Fibroblast of skin of right biceps (primary cell): ENCODE data around the gene ZDHHC9.
"Not testable (repeated sequence)": the region's sequence is repeated elsewhere in the genome, so short reads cannot be mapped to it uniquely, and the experiment has no call there.

Experiments used
- DNase-seq: peaks from one replicate; pipeline ENCODE4 v3.0.0-alpha.2; 2013

The ZDHHC9 gene

DNA sequence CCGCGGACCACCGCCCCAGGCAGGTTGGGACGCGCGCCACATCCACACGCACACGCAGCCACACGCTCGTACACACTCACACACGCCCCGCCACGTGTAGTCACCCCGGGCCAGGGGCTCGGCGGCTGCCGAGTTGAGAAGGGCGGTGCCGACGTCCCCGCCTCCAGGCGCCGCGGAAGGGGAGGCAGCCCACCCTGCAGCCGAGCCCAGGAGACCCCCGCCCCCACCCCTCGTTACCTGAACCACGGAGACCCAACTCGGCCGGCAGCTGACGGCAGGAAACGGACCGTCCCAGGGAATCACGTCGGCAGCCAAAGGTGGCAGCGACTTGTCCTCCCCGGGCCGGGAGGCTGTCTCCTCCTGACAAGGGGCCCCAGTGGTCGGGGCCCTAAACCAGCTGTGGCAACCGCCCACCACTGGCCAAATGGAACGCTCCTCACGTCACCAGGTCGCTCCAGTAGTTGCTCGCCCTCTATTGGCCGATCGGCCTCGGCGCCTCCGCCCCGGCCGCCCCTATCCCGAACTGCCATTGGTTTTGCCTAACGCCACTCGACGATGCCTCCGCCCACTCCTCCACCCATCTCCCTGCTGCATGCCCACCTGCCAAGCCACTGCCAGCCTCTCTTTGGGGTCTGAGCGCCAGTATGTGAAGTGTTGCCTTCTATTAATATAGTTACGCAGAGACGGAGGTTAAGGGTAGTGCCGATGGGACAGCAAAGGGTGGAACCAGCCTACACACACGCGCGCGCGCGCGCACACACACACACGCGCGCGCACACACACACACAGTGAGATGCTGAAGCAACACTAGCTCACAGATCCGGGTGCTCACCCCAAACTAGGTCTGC is at the start of gene ZDHHC9:
ZDHHC9 (minus strand) TSS at position 428 of the 848 bp plus-strand sequence. CDS start 1,941 bp downstream, outside the sequence.
- peak; percentile 87 for DNase-seq

DNA sequence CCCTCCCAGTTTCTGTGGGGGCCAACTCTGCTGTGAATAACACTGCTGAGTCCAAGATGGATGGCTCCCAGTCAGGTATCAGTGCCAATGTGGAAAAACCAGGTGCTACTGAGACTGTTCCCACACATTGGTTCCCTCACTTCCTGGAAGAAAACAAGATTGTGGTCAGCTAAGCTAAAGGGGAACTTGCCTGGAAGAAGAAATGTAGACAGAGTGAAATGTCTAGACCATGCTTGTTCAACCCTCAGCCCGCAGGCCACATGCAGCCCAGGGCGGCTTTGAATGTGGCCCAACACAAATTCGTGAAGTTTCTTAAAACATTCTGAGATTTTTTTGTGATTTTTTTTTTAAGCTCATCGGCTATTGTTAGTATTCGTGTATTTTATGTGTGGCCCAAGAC is 33.7 kb upstream of the ZDHHC9 start:
- DNase-seq, result peak; percentile 0

DNA sequence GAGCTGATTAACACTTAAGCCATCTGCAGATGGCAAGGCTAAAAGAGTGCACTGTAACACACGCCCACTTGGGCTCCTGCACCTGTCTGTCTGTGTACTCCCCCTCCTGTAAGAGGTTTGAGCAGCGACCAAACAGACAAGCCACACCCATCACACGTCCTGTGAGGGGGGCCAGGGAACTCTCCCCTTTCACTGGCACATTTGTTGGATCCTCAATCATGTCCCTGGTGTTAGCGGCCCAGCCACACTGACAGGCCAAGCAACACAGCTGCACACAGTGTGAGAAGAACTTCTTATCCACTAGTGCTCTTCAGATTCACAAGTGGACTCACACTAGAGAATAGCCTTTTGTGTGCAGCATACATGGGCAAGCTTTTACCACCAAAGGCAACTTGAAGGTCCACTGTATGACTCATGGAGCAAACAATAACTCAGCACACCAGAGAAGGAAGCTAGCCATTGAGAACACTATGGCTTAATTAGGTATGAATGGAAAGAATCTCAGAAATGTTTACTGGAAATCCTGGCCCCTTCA is 33.2 kb upstream of the ZDHHC9 start:
- peak; percentile 49 for DNase-seq

DNA sequence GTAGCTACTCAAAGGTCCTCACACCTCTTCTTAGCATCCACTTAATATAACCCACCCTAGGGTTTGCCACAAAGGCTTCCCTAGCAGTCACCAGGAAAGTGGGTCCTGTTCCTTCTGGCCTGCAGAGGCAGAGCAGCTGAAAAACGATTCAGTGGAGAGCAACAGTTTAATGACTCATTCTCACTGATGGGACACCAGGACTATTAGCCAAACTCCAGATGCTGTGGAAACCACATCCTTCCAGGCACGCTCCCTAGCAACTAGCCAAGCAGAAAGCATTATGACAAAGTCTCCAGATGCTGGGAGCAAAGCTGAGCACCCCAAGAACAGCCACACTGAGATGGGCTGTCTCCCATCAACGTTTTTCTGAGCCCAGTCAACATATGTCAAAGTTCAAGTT is 32.0 kb upstream of the ZDHHC9 start:
- peak; percentile 71 for DNase-seq

DNA sequence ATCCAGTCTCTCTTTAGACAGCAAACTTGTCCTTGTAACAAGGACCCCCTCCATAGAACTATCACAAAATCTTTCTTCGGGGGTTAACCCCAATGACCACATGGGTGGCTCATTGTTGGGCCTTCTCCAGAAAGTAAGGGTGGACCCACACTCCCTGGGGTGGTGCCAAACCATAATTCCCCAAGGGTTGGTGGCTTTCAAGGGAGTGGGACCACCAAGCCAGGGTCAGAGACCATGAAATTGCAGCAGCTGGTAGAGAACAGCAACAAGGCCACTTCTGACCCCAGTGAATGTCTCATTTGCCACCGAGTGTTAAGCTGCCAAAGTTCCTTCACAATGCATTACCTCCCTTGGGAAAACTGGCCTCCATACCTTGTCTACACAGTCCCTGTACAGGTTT is 28.8 kb upstream of the ZDHHC9 start:
- DNase-seq, result no peak

DNA sequence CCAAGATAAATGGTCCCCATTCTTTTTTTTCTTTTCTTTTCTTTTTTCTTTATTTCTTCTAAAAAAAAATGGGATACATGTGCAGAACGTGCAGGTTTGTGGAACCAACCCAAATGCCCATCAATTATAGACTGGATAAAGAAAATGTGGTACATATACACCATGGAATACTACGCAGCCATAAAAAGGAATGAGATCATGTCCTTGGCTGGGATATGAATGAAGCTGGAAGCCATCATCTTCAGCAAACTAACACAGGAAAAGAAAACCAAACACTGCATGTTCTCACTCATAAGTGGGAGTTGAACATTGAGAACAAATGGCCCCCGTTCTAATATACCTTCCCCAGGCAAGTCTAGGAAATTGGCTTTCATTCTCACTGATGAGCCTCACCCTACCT is 22.6 kb upstream of the ZDHHC9 start:
- not testable (repeated sequence) for DNase-seq

DNA sequence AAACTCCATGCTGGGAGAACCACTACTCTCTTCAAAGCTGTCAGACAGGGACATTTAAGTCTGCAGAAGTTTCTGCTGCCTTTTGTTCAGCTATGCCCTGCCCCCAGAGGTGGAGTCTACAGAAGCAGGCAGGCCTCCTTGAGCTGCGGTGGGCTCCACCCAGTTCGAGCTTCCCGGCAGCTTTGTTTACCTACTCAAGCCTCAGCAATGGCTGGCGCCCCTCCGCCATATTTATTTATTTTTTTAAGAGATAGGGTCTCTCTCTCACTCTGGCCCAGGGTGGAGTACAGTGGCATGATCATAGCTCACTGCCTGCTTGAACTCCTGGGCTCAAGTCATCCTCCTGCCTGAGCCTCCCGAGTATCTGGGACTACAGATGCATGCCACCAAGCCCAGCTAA is 15.4 kb upstream of the ZDHHC9 start:
- not testable (repeated sequence) for DNase-seq

DNA sequence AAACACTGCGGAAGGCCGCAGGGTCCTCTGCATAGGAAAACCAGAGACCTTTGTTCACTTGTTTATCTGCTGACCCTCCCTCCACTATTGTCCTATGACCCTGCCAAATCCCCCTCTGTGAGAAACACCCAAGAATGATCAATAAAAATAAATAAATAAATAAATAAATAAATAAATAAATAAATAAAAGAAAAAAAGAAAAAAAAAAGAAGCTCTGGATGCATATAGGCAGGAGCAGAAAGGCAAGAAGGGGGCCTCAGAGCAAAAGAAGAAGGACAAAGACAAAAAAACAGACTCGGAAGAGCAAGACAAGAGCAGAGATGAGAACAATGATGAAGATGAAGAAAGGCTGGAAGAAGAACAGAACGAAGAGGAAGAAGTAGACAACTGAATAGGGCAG is 8.1 kb upstream of the ZDHHC9 start:
- not testable (repeated sequence) for DNase-seq

DNA sequence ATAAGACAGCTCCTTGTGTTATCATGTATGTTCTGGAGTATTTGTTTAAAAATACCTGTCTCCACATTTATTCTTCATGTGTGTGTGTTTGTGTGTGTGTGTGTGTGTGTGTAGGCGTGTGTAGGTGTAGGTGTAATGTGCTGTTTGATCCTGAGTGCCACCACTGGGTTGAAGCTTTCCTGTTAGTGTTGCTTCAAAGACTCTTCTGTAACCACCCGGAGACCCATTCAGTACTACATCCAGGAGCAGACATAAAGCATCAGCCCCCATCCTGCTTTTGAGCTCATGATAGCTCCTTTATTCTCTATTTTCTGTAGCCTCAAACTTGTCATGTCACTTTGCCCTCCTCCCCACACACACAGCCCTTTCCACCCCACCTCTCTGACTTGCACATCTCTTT is 3.0 kb upstream of the ZDHHC9 start:
- DNase-seq, result no peak

DNA sequence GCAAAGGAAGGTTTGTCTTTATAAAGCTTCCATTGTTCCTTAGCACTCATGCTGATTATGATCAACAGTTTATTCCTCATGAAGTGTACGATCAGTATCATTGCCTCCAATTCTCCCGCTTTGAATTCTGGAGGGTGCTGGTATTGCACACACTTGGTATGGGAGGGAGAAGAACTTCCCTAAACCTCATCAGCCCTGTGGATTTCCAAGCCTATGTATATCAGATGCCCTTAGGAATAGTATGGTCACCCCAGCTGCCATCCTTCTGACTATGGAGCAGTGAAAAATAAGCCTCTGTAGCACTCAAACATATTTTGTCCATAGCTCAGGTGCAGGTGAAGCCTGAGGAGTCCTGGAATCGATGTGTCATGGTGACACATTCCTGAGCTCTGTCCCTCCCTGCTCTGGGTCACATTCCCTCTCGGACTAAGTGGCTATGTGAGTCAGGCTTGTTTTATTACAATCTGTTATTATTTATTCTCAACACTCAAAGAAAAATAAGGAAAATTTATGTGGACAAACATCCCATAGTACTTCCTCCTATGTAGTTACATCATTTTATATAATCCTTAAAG is 2.0 kb upstream of the ZDHHC9 start:
- DNase-seq, result no peak

DNA sequence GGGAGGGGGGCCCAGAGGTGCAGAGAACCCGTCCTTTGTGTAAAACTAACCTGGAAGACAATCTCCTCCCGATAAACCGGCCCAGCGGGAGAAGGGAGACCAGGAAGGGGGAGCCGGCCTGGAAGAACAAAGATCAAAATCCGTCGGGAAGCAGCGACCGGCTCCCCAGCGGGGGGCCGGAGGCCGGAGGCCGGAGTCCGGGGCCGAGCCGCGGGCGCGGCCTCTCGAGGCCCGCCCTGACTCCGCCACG is 552 bp downstream of the ZDHHC9 start:
- DNase-seq, result no peak

DNA sequence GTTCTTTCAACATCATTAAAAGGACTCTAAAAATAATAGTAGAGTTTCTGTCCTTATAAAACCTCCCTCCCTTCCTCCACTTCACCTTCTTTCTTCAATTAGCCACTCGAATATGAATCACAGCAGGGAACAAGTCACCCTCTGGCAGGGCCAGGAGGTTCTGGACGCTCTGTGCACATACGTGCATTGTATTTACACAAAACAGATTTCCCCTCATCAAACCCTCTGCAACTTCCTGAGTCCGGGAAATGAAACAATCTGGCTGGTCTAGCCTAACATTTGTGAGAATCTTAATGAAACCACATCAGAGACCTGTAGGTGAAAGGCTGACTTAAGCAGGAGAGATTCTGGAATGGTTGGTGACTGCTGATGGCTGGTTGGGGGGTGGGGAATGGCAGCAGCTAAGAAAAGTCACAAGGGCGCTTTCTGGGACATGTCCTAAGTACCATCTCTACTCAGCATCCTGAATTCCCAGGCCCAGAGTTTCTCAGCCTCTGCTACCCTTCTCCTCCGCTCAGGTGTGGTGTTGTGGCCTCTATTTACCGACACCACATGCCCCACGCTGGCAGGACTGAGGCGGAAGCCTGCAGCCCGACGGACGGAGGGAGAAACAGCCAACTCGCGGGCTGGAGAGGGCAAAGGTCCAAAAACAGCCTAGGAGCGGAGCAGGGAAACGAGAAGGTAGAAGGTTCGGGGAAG is 1.0 kb downstream of the ZDHHC9 start:
- DNase-seq, result peak; percentile 12

DNA sequence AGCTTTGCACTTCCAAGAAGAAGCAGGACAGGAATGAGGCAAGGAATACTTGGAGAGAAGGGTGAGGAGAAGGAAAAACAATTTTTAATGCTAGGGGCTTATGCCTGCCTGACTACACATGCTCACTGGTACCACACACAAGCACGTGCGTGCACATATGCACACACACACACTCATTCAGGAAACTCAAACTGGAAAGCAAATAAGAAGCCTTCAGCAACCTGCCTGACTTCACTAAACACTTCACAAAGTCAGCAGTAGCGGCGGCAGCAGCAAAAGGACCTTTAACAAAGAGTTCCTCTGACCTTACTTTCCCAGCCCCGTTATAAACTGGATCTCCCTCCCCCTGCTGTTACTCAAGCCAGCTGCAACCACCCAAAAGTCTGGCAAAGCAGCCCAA is 3.3 kb downstream of the ZDHHC9 start:
- peak; percentile 9 for DNase-seq

DNA sequence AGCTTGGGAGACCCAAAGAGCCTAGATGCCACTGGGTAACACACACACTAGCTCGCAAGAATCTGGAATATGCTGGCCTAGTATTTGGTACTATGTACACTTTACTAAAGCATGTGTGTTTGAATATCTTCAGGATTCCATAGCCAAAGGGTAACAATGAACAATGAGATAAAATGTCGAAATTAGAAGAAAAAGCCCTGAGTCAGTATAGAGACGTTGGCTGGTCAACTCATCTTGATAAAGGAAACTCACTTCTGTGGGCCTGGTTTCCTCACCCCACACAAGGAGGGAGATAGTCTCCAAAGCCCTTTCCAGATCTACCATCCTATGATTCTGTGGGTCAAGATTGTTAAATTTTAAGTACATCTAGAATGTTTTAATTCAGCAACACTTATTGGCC is 6.9 kb downstream of the ZDHHC9 start:
- DNase-seq, result no peak

DNA sequence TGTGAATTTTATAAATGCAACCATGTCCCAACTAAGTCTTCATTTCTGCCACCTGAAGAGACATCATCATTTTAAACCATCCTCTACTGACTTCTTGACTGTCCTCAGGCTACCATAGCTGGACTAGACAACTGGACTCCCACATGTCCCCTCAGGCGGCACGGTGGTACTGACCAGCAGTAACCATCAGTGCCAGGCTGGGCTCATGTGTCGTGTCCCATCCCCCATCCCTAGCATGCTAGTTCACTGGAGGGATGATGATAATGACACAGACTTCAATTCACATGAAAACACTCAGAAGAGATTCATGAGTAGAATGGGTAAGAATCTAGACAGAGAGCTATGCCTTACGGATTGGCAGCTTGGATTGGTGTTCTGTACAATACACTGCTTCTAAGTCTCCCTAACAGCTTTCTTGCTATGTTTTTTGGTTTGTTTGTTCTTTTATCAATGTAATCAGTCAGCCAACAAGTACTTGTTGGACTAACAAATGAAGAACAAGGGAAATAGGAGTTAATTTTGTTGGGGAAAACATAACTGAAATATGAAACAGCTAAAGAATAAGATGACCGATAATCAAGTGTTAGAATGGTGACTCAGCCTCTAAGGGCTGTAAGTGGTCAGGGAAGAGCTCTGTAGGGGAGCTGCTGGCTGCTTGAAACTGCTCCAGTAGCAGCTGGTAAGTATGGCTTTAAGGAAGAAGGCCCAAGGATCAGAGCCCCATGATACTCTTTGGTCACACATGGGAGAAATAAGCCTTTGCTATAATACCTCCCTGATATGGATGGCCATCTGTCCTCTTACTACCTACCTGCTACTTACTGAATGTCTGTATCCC is 10.3 kb downstream of the ZDHHC9 start:
- DNase-seq, result peak; percentile 39

DNA sequence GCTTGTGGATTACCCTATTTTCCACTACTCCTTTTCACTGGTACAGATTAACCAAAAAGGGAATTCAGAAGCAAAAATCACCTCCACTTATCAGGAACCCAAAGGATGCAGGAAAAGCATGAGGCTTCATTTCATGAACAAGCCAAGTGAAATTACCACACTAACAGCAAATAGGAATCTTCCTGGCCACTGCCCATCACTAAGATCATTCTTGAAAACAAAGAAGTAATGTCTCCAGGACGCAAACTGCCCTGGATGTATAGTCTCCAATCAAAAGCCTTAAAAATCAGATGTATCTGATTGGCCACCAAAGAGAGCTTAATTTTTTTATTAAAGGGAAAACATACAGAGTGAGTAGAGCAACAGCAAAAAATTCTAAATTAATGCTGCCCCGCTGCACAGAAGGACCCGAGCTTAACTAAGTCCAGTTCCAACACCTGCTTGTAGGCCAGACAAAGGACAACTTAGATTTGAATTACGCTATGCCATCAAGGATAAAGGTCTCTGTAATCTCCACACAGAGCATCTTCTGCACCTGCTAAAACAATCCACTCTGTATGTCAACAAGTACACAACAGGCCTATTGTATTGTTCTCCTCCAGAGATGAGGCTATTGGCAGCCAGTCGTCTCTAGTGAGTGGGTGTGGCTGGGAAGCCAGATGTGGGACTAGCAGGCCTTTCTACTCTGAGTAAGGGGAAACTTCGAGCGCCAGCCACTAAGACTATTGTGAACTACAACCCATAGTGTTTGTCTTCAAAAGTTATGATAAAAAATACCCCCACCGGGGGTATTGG is 12.4 kb downstream of the ZDHHC9 start:
- no peak for DNase-seq

DNA sequence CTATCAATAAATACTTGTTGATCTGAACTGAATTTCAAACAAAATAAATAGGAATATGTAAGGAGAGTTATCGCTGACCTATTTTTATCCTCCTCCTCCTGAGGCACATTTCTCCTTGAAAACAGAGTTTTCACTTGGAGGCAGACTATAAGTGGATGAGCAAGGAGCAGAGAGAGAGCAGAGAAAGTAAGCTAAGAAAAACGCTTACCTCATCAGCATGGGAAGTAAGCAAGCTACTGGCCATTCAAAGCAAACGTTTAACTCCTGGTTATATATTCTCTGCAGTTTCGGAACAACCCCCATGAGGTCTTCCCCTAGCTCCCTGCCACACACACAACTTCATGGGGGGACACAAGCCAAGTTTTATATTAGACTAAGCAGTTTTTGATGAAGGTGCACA is 13.2 kb downstream of the ZDHHC9 start:
- no peak for DNase-seq

DNA sequence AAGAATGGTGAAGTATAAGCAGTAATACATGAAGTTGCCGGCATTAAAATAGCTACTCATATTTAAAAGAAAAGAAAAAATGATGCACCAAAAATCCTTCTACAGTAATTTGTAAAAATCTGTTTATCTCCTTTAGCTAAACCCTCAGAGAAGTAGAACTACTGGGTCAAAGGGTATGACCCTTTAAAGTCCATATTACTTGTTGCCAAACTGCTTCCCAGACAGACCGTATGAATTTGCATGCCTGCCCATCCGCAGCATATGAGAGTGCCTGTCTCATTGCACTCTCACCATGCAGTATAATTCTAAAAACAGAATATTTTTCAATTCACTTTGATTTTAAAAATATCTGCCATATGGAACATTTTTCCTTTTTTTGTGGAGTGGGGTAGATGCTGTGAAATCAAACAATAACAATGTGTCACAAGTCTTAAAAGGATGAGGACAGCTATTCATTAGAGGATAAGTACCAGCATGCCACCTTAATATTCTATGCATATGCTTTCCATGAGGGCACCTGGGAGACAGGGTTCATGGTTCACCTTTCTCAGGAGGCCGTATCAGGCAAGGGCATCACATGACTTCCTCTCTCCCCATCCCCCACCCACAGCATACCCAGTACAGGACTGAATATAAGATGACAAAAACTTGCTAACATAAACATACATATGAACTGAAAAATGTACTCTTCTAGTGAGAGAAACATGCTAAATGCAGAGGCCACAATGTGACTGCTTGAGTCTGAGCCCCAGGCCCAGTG is 17.8 kb downstream of the ZDHHC9 start:
- DNase-seq, result no peak

DNA sequence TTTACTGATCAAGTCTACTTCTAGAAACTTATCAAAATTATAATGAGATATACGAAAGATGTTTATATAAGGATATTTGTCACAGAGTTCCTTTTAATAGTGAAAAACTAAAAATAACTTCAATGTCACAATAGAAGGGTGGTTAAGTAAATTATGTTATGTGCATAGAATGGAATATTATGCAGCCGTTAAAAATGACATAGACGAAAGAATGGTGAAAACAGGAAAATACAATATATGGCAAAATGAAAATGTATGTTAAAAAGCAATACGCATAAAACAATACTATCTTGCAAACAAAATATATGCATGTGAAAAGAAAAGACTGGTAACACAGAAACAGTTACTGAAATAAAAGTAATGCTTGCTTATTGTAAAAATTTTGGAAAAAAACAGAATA is 19.1 kb downstream of the ZDHHC9 start:
- DNase-seq, result no peak

DNA sequence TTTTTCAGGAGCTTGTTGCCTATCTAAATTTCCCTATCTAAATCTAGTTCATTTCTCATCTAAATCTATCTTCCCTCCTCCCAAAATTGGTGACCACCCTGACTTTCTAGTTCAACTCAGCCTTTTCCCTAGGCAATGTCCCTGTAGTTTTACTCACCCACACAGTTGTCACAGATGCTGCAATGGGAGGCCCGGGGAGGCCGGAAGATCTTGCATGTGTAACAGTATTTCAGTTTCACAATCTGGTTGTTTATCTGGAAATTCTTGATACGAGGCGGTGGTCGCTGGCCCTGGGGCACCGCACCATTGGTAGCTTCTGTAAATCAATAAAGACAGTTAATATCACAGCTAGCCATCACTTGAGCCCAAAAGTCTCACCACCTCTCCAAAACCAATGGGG is 20.2 kb downstream of the ZDHHC9 start:
- no peak for DNase-seq

DNA sequence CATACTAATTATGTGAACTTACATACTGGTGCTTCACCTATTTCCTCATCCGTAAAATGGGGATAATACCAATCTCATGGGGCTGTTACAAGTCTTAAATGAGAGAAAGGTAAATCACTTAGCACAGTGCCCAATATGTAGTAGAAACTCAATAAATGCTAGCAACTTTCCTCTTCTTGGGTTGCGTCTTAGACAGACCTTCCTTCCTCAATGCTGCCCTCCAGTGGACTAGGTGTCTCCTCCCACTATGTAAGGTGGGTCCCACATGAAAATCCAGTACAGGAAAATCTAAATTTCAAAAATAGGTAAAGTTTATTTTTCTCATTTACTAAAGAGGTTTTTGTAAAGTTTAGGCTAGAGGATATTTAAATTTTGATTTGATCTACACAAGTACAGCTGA is 20.6 kb downstream of the ZDHHC9 start:
- DNase-seq, result peak; percentile 17

DNA sequence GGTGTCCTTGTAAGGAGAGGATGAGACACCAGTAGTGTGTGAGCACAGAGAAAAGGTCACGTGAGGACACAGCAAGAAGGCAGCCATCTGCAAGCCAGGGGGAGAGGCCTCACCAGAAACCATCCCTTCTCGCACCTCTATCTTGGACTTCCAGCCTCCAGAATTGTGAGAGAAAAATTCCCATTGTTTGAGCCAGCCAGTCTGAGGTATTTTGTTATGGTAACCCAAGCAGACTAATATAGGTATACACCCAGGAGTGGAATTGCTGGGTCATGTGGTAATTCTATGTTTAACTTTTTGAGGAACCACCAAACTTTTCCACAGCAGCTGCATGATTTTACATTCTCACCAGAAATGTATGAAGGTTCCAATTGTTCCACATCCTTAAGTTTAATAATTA is 25.6 kb downstream of the ZDHHC9 start:
- DNase-seq, result no peak
